GM19463 (cell line): ENCODE measurements around the gene FBXO3.

ENCODE experiments used
- ATAC-seq: cut with Tn5 transposase; IDR thresholded peaks from one replicate; pipeline ENCODE4 v1.9.1; 2021; ENCODE audit warnings: mild to moderate bottlenecking, moderate library complexity; ENCODE audit not compliant: unreplicated experiment

Gene FBXO3

GRCh38 chr11:33773404-33773986, 825 bp downstream of the FBXO3 start:
- ATAC-seq = peak; percentile 20

GRCh38 chr11:33772870-33773269, 1.4 kb downstream of the FBXO3 start:
- ATAC-seq = no peak

GRCh38 chr11:33772300-33772699, 2.0 kb downstream of the FBXO3 start:
- no peak for ATAC-seq

GRCh38 chr11:33770236-33770635, 4.1 kb downstream of the FBXO3 start:
- no peak for ATAC-seq

- ATAC-seq = no peak
Measured at GRCh38 chr11:33769542-33769941, 4.8 kb downstream of the FBXO3 start.

GRCh38 chr11:33767624-33768023, 6.7 kb downstream of the FBXO3 start:
- no peak for ATAC-seq

GRCh38 chr11:33766085-33766484, 8.2 kb downstream of the FBXO3 start:
- no peak for ATAC-seq

GRCh38 chr11:33761471-33761870, 12.8 kb downstream of the FBXO3 start:
- ATAC-seq = peak; percentile 89

GRCh38 chr11:33753304-33753967, 20.9 kb downstream of the FBXO3 start:
- ATAC-seq = peak; percentile 99

GRCh38 chr11:33751878-33752277, 22.4 kb downstream of the FBXO3 start:
- ATAC-seq = no peak

- ATAC-seq = no peak
Measured at GRCh38 chr11:33747979-33748378, 26.3 kb downstream of the FBXO3 start.

GRCh38 chr11:33743291-33743690, 31.0 kb downstream of the FBXO3 start:
- ATAC-seq = no peak

- no peak for ATAC-seq
Measured at GRCh38 chr11:33742249-33742851, 32.0 kb downstream of the FBXO3 start.

- ATAC-seq = no peak
Measured at GRCh38 chr11:33741806-33742205, 32.5 kb downstream of the FBXO3 start.

- no peak for ATAC-seq
Measured at GRCh38 chr11:33737362-33737821, 36.9 kb downstream of the FBXO3 start.

GRCh38 chr11:33736148-33736812, 38.0 kb downstream of the FBXO3 start, which contains the start of gene CD59:
Gene CD59, minus strand, starts transcription at chr11:33736423. Its CDS starts 13,978 bp downstream, at chr11:33722445.
- ATAC-seq = peak; percentile 55

- peak; percentile 46 for ATAC-seq
Measured at GRCh38 chr11:33735271-33736147, 38.8 kb downstream of the FBXO3 start.

GRCh38 chr11:33734441-33735270, 39.7 kb downstream of the FBXO3 start:
- no peak for ATAC-seq

- no peak for ATAC-seq
Measured at GRCh38 chr11:33733980-33734379, 40.3 kb downstream of the FBXO3 start.
